ENCODE measurements around the gene TMEM250. TPM values are rescaled to one million over a fixed set of nuclear protein-coding genes. Genes with fewer than 3 reads are reported as not detected.

Gene TMEM250
- total RNA-seq, 1 experiment from 2014 or later: 15.1 TPM

DNA sequence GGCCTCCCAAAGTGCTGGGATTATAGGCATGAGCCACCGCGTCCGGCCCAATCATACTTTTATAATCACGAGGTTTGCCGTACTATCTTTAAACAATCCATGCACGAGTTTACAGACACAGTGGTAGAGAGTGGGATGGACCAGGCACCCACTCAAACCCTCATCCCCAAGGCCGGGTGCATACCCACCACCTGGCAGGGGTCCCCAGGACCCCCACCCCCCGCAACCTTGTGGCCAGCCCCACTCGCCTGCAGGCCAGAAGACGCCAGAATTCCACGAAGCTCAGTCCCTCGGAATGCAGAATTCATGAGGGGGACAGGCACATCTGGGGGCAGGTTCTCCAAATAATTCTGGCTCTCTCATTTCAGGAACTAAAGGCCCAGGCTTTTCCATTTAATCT lies 40.7 kb downstream of the TMEM250 start:
- Histone ChIP-seq H3K36me3 (ENCODE audit: insufficient read depth, low read length) (no peaks in the 10 kb centered on the region), H4K20me1 (ENCODE audit: insufficient read depth, low read depth, low read length) (no peaks in the 10 kb centered on the region), H3K4me1 (ENCODE audit: low read length) (no peaks in the 10 kb centered on the region), H3K27me3 (ENCODE audit: low read length) (no peaks in the 10 kb centered on the region), H3K4me2 (ENCODE audit: low read depth, low read length, poor library complexity, severe bottlenecking) (no peak overlapping the region), H3K4me3 (ENCODE audit: low read length) (no peak overlapping the region), H3K9me3 (ENCODE audit: low read length) (no peaks in the 10 kb centered on the region), H3K79me2 (ENCODE audit: low read length) (no peaks in the 10 kb centered on the region), H3K9ac (ENCODE audit: low read length) (no peak overlapping the region), H2AFZ (ENCODE audit: low read length) (no peak overlapping the region), H3K27ac (ENCODE audit: low read length) (no peak overlapping the region), H3K9me2 (replicated peaks; ENCODE audit: insufficient read depth, low read length) (no peaks in the 10 kb centered on the region)
- no peak for DNase-seq

GRCh38 chr9:136077491-136077890 lies 41.2 kb downstream of the TMEM250 start:
- Histone ChIP-seq H3K4me3 (ENCODE audit: low read length) (no peak overlapping the region), H3K27ac (ENCODE audit: low read length) (no peak overlapping the region), H3K4me1 (ENCODE audit: low read length) (no peaks in the 10 kb centered on the region), H3K4me2 (ENCODE audit: low read depth, low read length, poor library complexity, severe bottlenecking) (no peak overlapping the region), H3K36me3 (ENCODE audit: insufficient read depth, low read length) (no peaks in the 10 kb centered on the region), H3K79me2 (ENCODE audit: low read length) (no peaks in the 10 kb centered on the region), H4K20me1 (ENCODE audit: insufficient read depth, low read depth, low read length) (no peaks in the 10 kb centered on the region), H3K27me3 (ENCODE audit: low read length) (no peaks in the 10 kb centered on the region), H2AFZ (ENCODE audit: low read length) (no peak overlapping the region), H3K9ac (ENCODE audit: low read length) (no peak overlapping the region), H3K9me3 (ENCODE audit: low read length) (no peaks in the 10 kb centered on the region), H3K9me2 (replicated peaks; ENCODE audit: insufficient read depth, low read length) (no peaks in the 10 kb centered on the region)
- DNase-seq: no peak

- Histone ChIP-seq H3K9me2 (replicated peaks; ENCODE audit: insufficient read depth, low read length) (no peaks in the 10 kb centered on the region), H3K9ac (ENCODE audit: low read length) (no peak overlapping the region), H4K20me1 (ENCODE audit: insufficient read depth, low read depth, low read length) (no peaks in the 10 kb centered on the region), H3K9me3 (ENCODE audit: low read length) (no peaks in the 10 kb centered on the region), H2AFZ (ENCODE audit: low read length) (no peak overlapping the region), H3K4me3 (ENCODE audit: low read length) (no peak overlapping the region), H3K4me1 (ENCODE audit: low read length) (no peaks in the 10 kb centered on the region), H3K27ac (ENCODE audit: low read length) (no peak overlapping the region), H3K4me2 (ENCODE audit: low read depth, low read length, poor library complexity, severe bottlenecking) (no peak overlapping the region), H3K36me3 (ENCODE audit: insufficient read depth, low read length) (no peaks in the 10 kb centered on the region), H3K79me2 (ENCODE audit: low read length) (no peaks in the 10 kb centered on the region), H3K27me3 (ENCODE audit: low read length) (no peaks in the 10 kb centered on the region)
- DNase-seq: no peak
Measured at GRCh38 chr9:136075881-136076678, 42.6 kb downstream of the TMEM250 start.

DNA sequence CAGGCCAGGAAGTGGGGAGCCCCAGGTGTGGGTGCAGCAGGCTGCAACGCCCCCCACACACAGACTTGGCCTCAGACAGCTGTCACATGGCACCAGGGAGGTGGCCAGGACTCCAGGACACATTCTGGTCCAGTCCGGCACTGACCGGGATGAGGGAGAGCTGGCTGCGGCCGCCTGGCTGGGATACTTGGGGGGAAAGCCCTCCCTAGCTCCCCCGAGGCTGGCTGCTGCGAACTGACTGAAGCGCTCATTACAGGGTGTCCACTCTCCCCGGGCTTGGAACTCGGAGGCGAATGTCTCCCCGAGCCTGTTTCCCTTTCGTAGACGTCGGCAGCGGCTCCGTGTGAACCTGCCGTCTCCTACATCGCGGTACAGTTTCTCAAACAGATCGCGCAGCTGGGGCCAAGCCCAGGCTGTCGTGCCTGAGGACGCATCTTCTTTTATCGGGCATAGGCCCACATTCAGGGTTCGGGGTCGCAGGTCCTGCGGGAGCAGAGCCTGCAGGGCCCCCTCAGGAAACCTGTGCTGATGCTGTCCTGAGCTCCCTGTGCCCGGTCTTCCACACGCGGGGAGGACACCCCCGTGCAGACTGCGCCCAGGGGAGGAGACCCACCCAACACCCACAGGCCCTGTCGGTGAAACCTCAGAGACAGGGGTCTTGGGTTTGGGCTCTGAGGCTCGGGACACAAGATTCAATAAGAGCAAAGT lies 43.4 kb downstream of the TMEM250 start:
- Histone ChIP-seq H3K27me3 (ENCODE audit: low read length) (no peaks in the 10 kb centered on the region), H3K9me3 (ENCODE audit: low read length) (no peaks in the 10 kb centered on the region), H3K36me3 (ENCODE audit: insufficient read depth, low read length) (no peaks in the 10 kb centered on the region), H3K4me2 (ENCODE audit: low read depth, low read length, poor library complexity, severe bottlenecking) (no peak overlapping the region), H3K9ac (ENCODE audit: low read length) (no peak overlapping the region), H3K4me1 (ENCODE audit: low read length) (no peaks in the 10 kb centered on the region), H3K4me3 (ENCODE audit: low read length) (no peak overlapping the region), H2AFZ (ENCODE audit: low read length) (no peak overlapping the region), H3K27ac (ENCODE audit: low read length) (no peak overlapping the region), H3K79me2 (ENCODE audit: low read length) (no peaks in the 10 kb centered on the region), H4K20me1 (ENCODE audit: insufficient read depth, low read depth, low read length) (no peaks in the 10 kb centered on the region), H3K9me2 (replicated peaks; ENCODE audit: insufficient read depth, low read length) (no peaks in the 10 kb centered on the region)
- no peak for DNase-seq

DNA sequence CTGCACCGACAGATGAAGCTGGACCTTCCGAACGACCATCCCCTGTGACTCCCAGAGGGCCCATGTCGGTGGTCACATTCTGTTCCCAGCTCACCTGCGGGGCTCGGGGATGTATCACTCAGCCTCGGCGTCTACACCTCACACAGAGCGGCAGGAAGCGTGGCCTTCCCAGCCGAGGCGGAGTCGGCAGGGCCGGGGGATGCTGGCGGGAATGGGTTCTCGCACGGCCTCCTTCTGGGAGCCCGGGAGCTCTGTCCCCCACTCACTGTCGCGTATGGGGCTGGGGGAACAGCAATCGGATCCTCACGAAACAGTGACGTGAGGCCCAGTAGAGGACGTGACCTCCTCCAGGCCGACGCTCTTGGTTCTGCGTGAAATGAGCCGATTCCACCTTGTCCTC lies 44.0 kb downstream of the TMEM250 start:
- Histone ChIP-seq H3K36me3 (ENCODE audit: insufficient read depth, low read length) (no peaks in the 10 kb centered on the region), H3K27me3 (ENCODE audit: low read length) (no peaks in the 10 kb centered on the region), H3K79me2 (ENCODE audit: low read length) (no peaks in the 10 kb centered on the region), H4K20me1 (ENCODE audit: insufficient read depth, low read depth, low read length) (no peaks in the 10 kb centered on the region), H2AFZ (ENCODE audit: low read length) (no peak overlapping the region), H3K4me1 (ENCODE audit: low read length) (no peaks in the 10 kb centered on the region), H3K27ac (ENCODE audit: low read length) (no peak overlapping the region), H3K9ac (ENCODE audit: low read length) (no peak overlapping the region), H3K9me3 (ENCODE audit: low read length) (no peaks in the 10 kb centered on the region), H3K4me2 (ENCODE audit: low read depth, low read length, poor library complexity, severe bottlenecking) (no peak overlapping the region), H3K9me2 (replicated peaks; ENCODE audit: insufficient read depth, low read length) (no peaks in the 10 kb centered on the region), H3K4me3 (ENCODE audit: low read length) (no peak overlapping the region)
- no peak for DNase-seq

Other genes starting within 250 kb of the TMEM250 start
- gene CAMSAP1, start 211.3 kb downstream of the TMEM250 start, total RNA-seq (2014; rRNA removed; shearing (Covaris generic); ENCODE audit: low replicate concordance): 24.8 and 26.9 TPM in 2 replicates
- 32.1 and 56.9 TPM in 2 replicates for gene UBAC1, start 157.5 kb downstream of the TMEM250 start, total RNA-seq (2014; rRNA removed; shearing (Covaris generic); ENCODE audit: low replicate concordance)
- gene NACC2, start 23.6 kb downstream of the TMEM250 start, total RNA-seq (2014; rRNA removed; shearing (Covaris generic); ENCODE audit: low replicate concordance): not detected in 2 replicates
- gene LHX3, start 86.3 kb upstream of the TMEM250 start, total RNA-seq (2014; rRNA removed; shearing (Covaris generic); ENCODE audit: low replicate concordance): not detected in 2 replicates
- gene QSOX2, start 126.9 kb upstream of the TMEM250 start, total RNA-seq (2014; rRNA removed; shearing (Covaris generic); ENCODE audit: low replicate concordance): 11.3 and 18.9 TPM in 2 replicates
- gene CCDC187, start 185.2 kb upstream of the TMEM250 start, total RNA-seq (2014; rRNA removed; shearing (Covaris generic); ENCODE audit: low replicate concordance): 0.34 and 0.43 TPM in 2 replicates
- gene GPSM1, start 208.7 kb upstream of the TMEM250 start, total RNA-seq (2014; rRNA removed; shearing (Covaris generic); ENCODE audit: low replicate concordance): 11.7 and 38.4 TPM in 2 replicates
- 40.1 and 104 TPM in 2 replicates for gene DNLZ, start 244.9 kb upstream of the TMEM250 start, total RNA-seq (2014; rRNA removed; shearing (Covaris generic); ENCODE audit: low replicate concordance)

Measured in Karpas-422 (cell line).